Neural cell (in vitro differentiated cells): ENCODE measurements around the gene POU6F2.

ENCODE experiments used
- CTCF ChIP-seq: fragments of 450-650 bp; IDR thresholded peaks from 2 replicates; pipeline ENCODE4 v1.5.1; 2014; ENCODE audit warnings: antibody characterized with exemption, mild to moderate bottlenecking, moderate library complexity; ENCODE audit not compliant: poor library complexity, severe bottlenecking
- EZH2 ChIP-seq: fragments of 200-600, 300-800 bp; shearing (Covaris generic), sonication (generic); IDR thresholded peaks from 2 replicates; pipeline ENCODE4 v1.6.1; 2014; ENCODE audit warnings: antibody characterized with exemption, low read length, borderline replicate concordance, mild to moderate bottlenecking; ENCODE audit not compliant: insufficient read depth, poor library complexity, severe bottlenecking
- POLR2AphosphoS5 ChIP-seq: IDR thresholded peaks from 2 replicates; pipeline ENCODE4 v1.6.1; 2012
- RAD21 ChIP-seq: fragments of 450-650 bp; conservative IDR thresholded peaks from 2 replicates; pipeline ENCODE4 v1.6.1; 2014; ENCODE audit warnings: antibody characterized with exemption, mild to moderate bottlenecking, moderate library complexity
- SMC3 ChIP-seq: fragments of 450-650 bp; conservative IDR thresholded peaks from 2 replicates; pipeline ENCODE4 v1.6.1; 2014; ENCODE audit warnings: antibody characterized with exemption, mild to moderate bottlenecking, moderate library complexity; ENCODE audit not compliant: poor library complexity

GRCh38 chr7:39288303-39288702, 310.6 kb downstream of the POU6F2 start:
- TF ChIP-seq CTCF: no peak
- no peak for TF ChIP-seq EZH2
- no peak for TF ChIP-seq RAD21
- TF ChIP-seq POLR2AphosphoS5: no peak
- TF ChIP-seq SMC3: no peak
